ENCODE results near the gene GAB2.
"Not testable (repeated sequence)": the region's sequence is repeated elsewhere in the genome, so short reads cannot be mapped to it uniquely, and the experiment has no call there.

DNA sequence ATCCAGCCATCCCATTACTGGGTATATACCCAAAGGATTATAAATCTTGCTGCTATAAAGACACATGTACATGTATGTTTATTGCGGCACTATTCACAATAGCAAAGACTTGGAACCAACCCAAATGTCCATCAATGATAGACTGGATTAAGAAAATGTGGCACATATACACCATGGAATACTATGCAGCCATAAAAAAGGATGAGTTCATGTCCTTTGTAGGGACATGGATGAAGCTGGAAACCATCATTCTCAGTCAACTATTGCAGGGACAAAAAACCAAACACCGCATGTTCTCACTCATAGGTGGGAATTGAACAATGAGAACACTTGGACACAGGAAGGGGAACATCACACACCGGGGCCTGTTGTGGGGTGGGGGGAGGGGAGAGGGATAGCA lies 59.7 kb downstream of the GAB2 start:
- TF ChIP-seq, protein P1, sequence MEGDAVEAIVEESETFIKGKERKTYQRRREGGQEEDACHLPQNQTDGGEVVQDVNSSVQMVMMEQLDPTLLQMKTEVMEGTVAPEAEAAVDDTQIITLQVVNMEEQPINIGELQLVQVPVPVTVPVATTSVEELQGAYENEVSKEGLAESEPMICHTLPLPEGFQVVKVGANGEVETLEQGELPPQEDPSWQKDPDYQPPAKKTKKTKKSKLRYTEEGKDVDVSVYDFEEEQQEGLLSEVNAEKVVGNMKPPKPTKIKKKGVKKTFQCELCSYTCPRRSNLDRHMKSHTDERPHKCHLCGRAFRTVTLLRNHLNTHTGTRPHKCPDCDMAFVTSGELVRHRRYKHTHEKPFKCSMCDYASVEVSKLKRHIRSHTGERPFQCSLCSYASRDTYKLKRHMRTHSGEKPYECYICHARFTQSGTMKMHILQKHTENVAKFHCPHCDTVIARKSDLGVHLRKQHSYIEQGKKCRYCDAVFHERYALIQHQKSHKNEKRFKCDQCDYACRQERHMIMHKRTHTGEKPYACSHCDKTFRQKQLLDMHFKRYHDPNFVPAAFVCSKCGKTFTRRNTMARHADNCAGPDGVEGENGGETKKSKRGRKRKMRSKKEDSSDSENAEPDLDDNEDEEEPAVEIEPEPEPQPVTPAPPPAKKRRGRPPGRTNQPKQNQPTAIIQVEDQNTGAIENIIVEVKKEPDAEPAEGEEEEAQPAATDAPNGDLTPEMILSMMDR (IDR thresholded peaks at IDR 0.05), result not testable (repeated sequence)
- TF ChIP-seq POLR2A (IDR thresholded peaks at IDR 0.05), result not testable (repeated sequence)

All from thyroid gland (tissue), 4 donors.